OCI-LY1 (cell line): ENCODE data around the gene CRISPLD2.

ENCODE experiments used
- H2AFZ ChIP-seq: fragments of 200-600 bp; sonication (generic), shearing (Covaris generic); 2 replicates; pipeline ENCODE4 v1.6.0; 2014; ENCODE audit warnings: antibody characterized with exemption, mild to moderate bottlenecking, low read length
- H3F3A ChIP-seq: fragments of 200-600 bp; sonication (generic), shearing (Covaris generic); 2 replicates; pipeline ENCODE4 v1.6.0; 2014; ENCODE audit warnings: mild to moderate bottlenecking, antibody characterized with exemption, low read length, moderate library complexity; ENCODE audit not compliant: insufficient read depth
- H3K27ac ChIP-seq: fragments of 200-600 bp; sonication (generic); 2 replicates; pipeline ENCODE4 v1.5.1; 2014; ENCODE audit warnings: low read length, mixed run types, mild to moderate bottlenecking, low read depth; ENCODE audit not compliant: poor library complexity, severe bottlenecking
- H3K27me3 ChIP-seq: fragments of 200-600 bp; sonication (generic); 2 replicates; pipeline ENCODE4 v1.6.0; 2014; ENCODE audit warnings: antibody characterized with exemption, mild to moderate bottlenecking, low read length, moderate library complexity; ENCODE audit not compliant: insufficient read depth
- H3K36me3 ChIP-seq: fragments of 200-600 bp; sonication (generic); 2 replicates; pipeline ENCODE4 v1.6.1; 2014; ENCODE audit warnings: mild to moderate bottlenecking, antibody characterized with exemption, low read length, moderate library complexity, mixed read lengths; ENCODE audit not compliant: insufficient read depth
- H3K4me1 ChIP-seq: fragments of 200-600 bp; sonication (generic); 2 replicates; pipeline ENCODE4 v1.5.1; 2014; ENCODE audit warnings: mild to moderate bottlenecking, low read length, moderate library complexity; ENCODE audit not compliant: insufficient read depth, severe bottlenecking
- H3K4me2 ChIP-seq: fragments of 200-600 bp; sonication (generic), shearing (Covaris generic); 2 replicates; pipeline ENCODE4 v1.6.1; 2014; ENCODE audit warnings: low read length
- H3K4me3 ChIP-seq: fragments of 200-600 bp; sonication (generic); 2 replicates; pipeline ENCODE4 v1.5.1; 2014; ENCODE audit warnings: low read length, low read depth, mild to moderate bottlenecking, mixed read lengths; ENCODE audit not compliant: poor library complexity, severe bottlenecking
- H3K79me2 ChIP-seq: fragments of 200-600 bp; shearing (Covaris generic); 2 replicates; pipeline ENCODE4 v1.6.1; 2016; ENCODE audit warnings: mixed run types, low read length, mixed read lengths; ENCODE audit not compliant: insufficient read depth
- H3K9ac ChIP-seq: fragments of 200-600 bp; sonication (generic), shearing (Covaris generic); 2 replicates; pipeline ENCODE4 v1.6.1; 2014; ENCODE audit warnings: mild to moderate bottlenecking, low read length, mixed read lengths
- H3K9me2 ChIP-seq: fragments of 200-600 bp; sonication (generic), shearing (Covaris generic); 2 replicates; pipeline ENCODE4 v1.6.1; 2014; ENCODE audit warnings: low read depth, mild to moderate bottlenecking, low read length, mixed read lengths
- H3K9me3 ChIP-seq: fragments of 200-600 bp; shearing (Covaris generic); 2 replicates; pipeline ENCODE4 v1.6.1; 2014; ENCODE audit warnings: low read length, mixed read lengths
- H4K20me1 ChIP-seq: fragments of 200-600 bp; sonication (generic), shearing (Covaris generic); 2 replicates; pipeline ENCODE4 v1.6.0; 2016; ENCODE audit warnings: mild to moderate bottlenecking, low read length; ENCODE audit not compliant: insufficient read depth
- EZH2 ChIP-seq: fragments of 200-600 bp; sonication (generic), shearing (Covaris generic); IDR thresholded peaks from 2 replicates; pipeline ENCODE4 v1.8.0; 2017; ENCODE audit warnings: borderline replicate concordance, mixed run types, mild to moderate bottlenecking, antibody characterized with exemption, low read length, moderate library complexity, mixed read lengths
- TF ChIP-seq, protein P1 (sequence below): fragments of 200-600 bp; sonication (generic), shearing (Covaris generic); IDR thresholded peaks from 2 replicates; pipeline ENCODE4 v1.5.1; 2017; ENCODE audit warnings: mild to moderate bottlenecking, antibody characterized with exemption, low read length, moderate library complexity, mixed read lengths

Gene CRISPLD2

DNA sequence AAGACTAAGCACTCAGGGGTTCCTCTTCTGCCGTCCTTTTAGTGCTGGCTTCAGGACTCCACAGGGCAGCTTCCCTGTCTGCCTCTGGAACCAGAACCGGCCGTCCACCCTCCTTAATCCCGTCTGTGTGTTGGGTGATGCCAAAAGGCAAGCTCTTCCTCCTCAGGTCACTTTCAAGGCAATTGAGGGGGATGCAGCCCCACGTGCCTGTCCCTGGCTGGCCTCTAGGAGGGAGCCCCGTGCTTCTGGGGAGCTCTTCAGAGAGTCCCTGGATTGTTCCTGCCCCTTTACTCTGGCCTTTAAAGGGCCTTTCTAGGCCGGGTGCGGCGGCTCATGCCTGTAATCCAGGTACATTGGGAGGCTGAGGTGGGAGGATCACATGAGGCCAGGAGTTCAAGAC lies 77.1 kb downstream of the CRISPLD2 start:
- Histone ChIP-seq H3K27me3 (no peaks in the 10 kb centered on the region; the same call in 1 of the 2 replicates), H2AFZ (no peak overlapping the region), H3K9me2 (no peaks in the 10 kb centered on the region), H3F3A (no peaks in the 10 kb centered on the region), H3K4me1 (no peaks in the 10 kb centered on the region), H3K9ac (no peak overlapping the region), H3K36me3 (no peaks in the 10 kb centered on the region), H3K4me2 (no peak overlapping the region), H3K4me3 (no peak overlapping the region), H3K79me2 (no peaks in the 10 kb centered on the region), H4K20me1 (no peaks in the 10 kb centered on the region), H3K9me3 (no peaks in the 10 kb centered on the region), H3K27ac (no peak overlapping the region)
- TF ChIP-seq, protein P1, sequence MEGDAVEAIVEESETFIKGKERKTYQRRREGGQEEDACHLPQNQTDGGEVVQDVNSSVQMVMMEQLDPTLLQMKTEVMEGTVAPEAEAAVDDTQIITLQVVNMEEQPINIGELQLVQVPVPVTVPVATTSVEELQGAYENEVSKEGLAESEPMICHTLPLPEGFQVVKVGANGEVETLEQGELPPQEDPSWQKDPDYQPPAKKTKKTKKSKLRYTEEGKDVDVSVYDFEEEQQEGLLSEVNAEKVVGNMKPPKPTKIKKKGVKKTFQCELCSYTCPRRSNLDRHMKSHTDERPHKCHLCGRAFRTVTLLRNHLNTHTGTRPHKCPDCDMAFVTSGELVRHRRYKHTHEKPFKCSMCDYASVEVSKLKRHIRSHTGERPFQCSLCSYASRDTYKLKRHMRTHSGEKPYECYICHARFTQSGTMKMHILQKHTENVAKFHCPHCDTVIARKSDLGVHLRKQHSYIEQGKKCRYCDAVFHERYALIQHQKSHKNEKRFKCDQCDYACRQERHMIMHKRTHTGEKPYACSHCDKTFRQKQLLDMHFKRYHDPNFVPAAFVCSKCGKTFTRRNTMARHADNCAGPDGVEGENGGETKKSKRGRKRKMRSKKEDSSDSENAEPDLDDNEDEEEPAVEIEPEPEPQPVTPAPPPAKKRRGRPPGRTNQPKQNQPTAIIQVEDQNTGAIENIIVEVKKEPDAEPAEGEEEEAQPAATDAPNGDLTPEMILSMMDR, result no peak
- no peak for TF ChIP-seq EZH2

DNA sequence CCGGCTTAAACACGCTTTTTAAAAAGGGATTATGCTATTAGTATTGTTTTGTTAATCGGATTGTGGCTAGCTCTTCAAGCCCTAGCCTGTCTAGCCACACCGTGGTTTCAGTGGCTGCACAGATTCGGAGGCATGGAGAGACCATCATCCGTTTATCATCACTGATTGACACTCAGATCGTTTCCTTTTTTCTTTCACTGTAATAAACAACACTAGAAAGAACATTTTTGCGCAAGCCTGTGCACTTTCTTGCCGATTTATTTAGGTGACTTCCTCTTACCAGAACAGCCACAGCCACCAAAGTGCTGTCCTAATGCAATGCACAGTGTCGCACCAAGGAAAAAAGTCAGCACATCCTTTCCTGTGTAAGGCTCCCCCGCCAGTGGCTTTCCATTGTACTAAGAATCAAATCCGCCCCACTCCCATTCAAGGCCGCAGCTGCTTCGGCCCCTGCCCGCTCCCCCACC lies 78.2 kb downstream of the CRISPLD2 start:
- no peaks in the 10 kb centered on the region for H4K20me1 ChIP-seq
- no peaks in the 10 kb centered on the region for H3K36me3 ChIP-seq
- H2AFZ ChIP-seq, result no peak overlapping the region
- no peak overlapping the region for H3K27ac ChIP-seq
- H3K27me3 ChIP-seq, result no peaks in the 10 kb centered on the region; the same call in 1 of the 2 replicates
- no peaks in the 10 kb centered on the region for H3K9me2 ChIP-seq
- H3F3A ChIP-seq, result no peaks in the 10 kb centered on the region
- H3K9ac ChIP-seq, result no peak overlapping the region
- no peak overlapping the region for H3K4me3 ChIP-seq
- no peak for TF ChIP-seq EZH2
- TF ChIP-seq, protein P1, result no peak
- no peaks in the 10 kb centered on the region for H3K4me1 ChIP-seq
- no peak overlapping the region for H3K4me2 ChIP-seq
- H3K79me2 ChIP-seq, result no peaks in the 10 kb centered on the region
- H3K9me3 ChIP-seq, result no peaks in the 10 kb centered on the region

DNA sequence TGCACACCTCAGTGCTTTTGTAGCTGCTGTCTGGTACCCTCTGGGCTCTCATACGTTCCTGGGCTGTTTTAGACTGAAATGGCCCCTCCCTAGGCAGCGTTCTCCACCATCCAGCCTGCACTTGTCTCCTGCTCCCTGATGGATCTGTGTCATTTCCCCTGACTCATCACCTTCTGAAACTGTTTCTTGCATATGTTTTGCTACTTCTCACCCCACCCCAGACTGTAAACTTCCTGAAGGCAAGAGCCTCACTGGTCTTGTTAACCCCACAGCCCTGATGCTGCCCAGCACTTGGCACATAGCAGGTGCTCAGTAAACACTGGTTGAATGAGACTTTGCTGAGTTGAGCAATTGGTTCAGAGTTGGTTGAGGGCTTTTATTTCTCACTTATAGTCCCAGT lies 78.7 kb downstream of the CRISPLD2 start:
- no peaks in the 10 kb centered on the region for H3F3A ChIP-seq
- H2AFZ ChIP-seq, result no peak overlapping the region
- H4K20me1 ChIP-seq, result no peaks in the 10 kb centered on the region
- no peaks in the 10 kb centered on the region for H3K4me1 ChIP-seq
- TF ChIP-seq, protein P1, result no peak
- no peak for TF ChIP-seq EZH2
- H3K36me3 ChIP-seq, result no peaks in the 10 kb centered on the region
- H3K9me2 ChIP-seq, result no peaks in the 10 kb centered on the region
- H3K79me2 ChIP-seq, result no peaks in the 10 kb centered on the region
- no peak overlapping the region for H3K9ac ChIP-seq
- H3K4me3 ChIP-seq, result no peak overlapping the region
- H3K27ac ChIP-seq, result no peak overlapping the region
- H3K27me3 ChIP-seq, result no peaks in the 10 kb centered on the region; the same call in 1 of the 2 replicates
- H3K4me2 ChIP-seq, result no peak overlapping the region
- H3K9me3 ChIP-seq, result no peaks in the 10 kb centered on the region
